Suprapubic skin (tissue), 4 donors: ENCODE results near the gene MEX3B. TPM values are rescaled to one million over a fixed set of nuclear protein-coding genes. Genes with fewer than 3 reads are reported as not detected.
A peak's percentile ranks its signal among the peaks of the same experiment; 100 is the strongest.

Experiments used
- DNase-seq, 2 donors: peaks; one replicate each; pipeline ENCODE4 v3.0.0-alpha.2; 2019; ENCODE audit warnings: low spot score in 2 of 2
- H3K27ac ChIP-seq: fragments of 200-600 bp; sonication (generic); one replicate; pipeline ENCODE4 v1.5.1; 2019
- H3K27me3 ChIP-seq: fragments of 200-600 bp; sonication (generic); one replicate; pipeline ENCODE4 v1.5.1; 2019
- H3K36me3 ChIP-seq: fragments of 200-600 bp; sonication (generic); one replicate; pipeline ENCODE4 v1.5.1; 2019
- H3K4me1 ChIP-seq: fragments of 200-600 bp; sonication (generic); one replicate; pipeline ENCODE4 v1.5.1; 2019
- H3K4me3 ChIP-seq: fragments of 200-600 bp; sonication (generic); one replicate; pipeline ENCODE4 v1.5.1; 2019; ENCODE audit warnings: mild to moderate bottlenecking
- H3K9me3 ChIP-seq: fragments of 200-600 bp; sonication (generic); one replicate; pipeline ENCODE4 v1.5.1; 2019
- EP300 ChIP-seq: sonication (generic); formaldehyde crosslinking; IDR thresholded peaks from one replicate; pipeline ENCODE4 v1.6.1; 2017; ENCODE audit warnings: antibody characterized with exemption
- POLR2A ChIP-seq, 2 donors: fragments of 450-650 bp; IDR thresholded peaks; one replicate each; pipeline ENCODE4 v1.6.1; 2017; ENCODE audit warnings: antibody characterized with exemption in 2 of 2, mild to moderate bottlenecking in 2 of 2, moderate library complexity in 2 of 2
- POLR2AphosphoS5 ChIP-seq, 3 donors: sonication (generic); formaldehyde crosslinking; IDR thresholded peaks; one replicate each; pipeline ENCODE4 v1.6.1; 2017; ENCODE audit warnings: antibody characterized with exemption in 3 of 3
- WGBS: methylation state at CpG from one replicate; pipeline ENCODE4 v1.1.5; 2018; 5-methylcytosine and 5-hydroxymethylcytosine counted together
- total RNA-seq, 4 donors: library from RNA; depleted of rRNA; stranded (reverse); fragments of >200 nt; gene quantifications; one replicate each; pipeline ENCODE4 v1.1.0, GENCODE V29; 2016
- TF ChIP-seq, protein P1 (sequence below), 2 donors: fragments of 200-600 bp in 1 of 2; fragments of 450-650 bp in 1 of 2; sonication (generic) in 1 of 2; IDR thresholded peaks; one replicate each; pipeline ENCODE4 v1.5.1; 2016 to 2019; ENCODE audit warnings: antibody characterized with exemption in 2 of 2, mild to moderate bottlenecking in 1 of 2, moderate library complexity in 1 of 2

Gene MEX3B
- 1 to 10 TPM in 2 of 4 donors, under 1 TPM in 2; 0.49 to 1.6 (median 0.96) TPM for total RNA-seq

DNA sequence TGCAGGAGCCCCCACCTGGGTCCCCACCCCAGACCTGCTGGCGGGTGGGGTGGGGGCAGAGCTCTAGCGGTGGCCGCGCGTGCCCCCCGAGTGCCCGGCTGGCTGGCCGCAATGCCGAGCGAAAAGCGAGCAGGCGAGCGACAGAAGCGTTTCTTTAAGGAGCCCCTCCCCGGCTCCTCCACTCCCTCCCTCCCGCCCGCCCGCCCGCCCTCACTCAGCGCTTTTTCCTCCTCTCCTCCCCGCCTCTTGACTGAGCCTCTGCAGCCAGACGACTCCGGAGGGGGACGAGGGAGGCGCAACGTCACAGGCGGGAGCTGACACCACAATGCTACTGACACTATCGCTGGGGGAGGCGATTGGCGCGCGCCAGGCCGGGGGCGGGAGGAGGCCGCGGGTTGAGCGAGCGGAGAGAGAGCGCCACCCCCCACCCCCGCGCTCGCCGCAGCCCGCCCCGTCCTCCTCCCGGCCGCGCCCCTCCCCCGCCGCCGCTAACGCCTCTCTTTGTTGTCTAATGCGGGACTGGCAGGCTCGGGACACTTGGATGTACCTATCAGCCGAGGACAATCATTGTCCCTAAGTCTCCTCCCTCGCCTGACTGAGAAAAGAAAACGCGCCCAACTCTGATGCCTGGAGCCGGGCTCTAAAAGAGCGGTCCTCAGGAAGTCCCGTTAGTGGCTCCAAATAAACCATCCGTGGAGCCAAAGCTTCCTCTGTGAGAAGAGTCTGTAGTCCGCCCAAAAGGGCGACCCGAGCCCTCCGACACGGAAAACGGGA, at the start of gene MEX3B:
TSS of gene MEX3B (minus strand) at position 127 of the 774 bp plus-strand sequence. CDS start 313 bp downstream, outside the sequence.
- Histone ChIP-seq H3K27me3 (peaks cover 7% of the 10 kb centered on the region), H3K4me1 (peaks cover 37% of the 10 kb centered on the region), H3K9me3 (no peaks in the 10 kb centered on the region), H3K27ac (peak within 1 kb of the TSS; percentile 91), H3K4me3 (peak within 1 kb of the TSS; percentile 83), H3K36me3 (no peaks in the 10 kb centered on the region)
- DNase-seq = peak; percentile 94 to 96
- WGBS = 1% methylated on average over 36 of the region's 68 CpGs
- TF ChIP-seq POLR2A (IDR thresholded peaks at IDR 0.05) = no peak
- TF ChIP-seq POLR2AphosphoS5 (IDR thresholded peaks at IDR 0.05) = no peak
- no peak for TF ChIP-seq EP300
- TF ChIP-seq, protein P1, sequence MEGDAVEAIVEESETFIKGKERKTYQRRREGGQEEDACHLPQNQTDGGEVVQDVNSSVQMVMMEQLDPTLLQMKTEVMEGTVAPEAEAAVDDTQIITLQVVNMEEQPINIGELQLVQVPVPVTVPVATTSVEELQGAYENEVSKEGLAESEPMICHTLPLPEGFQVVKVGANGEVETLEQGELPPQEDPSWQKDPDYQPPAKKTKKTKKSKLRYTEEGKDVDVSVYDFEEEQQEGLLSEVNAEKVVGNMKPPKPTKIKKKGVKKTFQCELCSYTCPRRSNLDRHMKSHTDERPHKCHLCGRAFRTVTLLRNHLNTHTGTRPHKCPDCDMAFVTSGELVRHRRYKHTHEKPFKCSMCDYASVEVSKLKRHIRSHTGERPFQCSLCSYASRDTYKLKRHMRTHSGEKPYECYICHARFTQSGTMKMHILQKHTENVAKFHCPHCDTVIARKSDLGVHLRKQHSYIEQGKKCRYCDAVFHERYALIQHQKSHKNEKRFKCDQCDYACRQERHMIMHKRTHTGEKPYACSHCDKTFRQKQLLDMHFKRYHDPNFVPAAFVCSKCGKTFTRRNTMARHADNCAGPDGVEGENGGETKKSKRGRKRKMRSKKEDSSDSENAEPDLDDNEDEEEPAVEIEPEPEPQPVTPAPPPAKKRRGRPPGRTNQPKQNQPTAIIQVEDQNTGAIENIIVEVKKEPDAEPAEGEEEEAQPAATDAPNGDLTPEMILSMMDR (IDR thresholded peaks at IDR 0.05) = no peak

DNA sequence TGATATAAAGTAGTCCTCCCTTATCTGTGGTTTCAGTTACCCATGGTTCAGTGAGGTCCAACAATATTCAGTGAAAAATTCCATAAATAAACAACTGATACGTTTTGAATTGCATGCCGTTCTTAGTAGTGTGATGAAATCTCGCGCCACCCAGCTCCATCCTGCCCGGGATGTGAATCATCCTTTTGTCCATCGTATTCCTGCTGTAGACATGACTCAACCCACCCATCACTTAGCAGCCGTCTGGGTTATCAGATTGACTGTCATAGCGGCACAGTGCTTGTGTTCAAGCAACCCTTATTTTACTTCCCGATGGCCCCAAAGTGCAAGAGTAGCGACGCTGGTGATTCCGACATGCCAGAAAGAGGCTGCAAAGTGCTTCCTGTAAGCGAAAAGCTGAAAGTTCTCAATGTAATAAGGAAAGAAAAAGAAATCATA, 48.0 kb upstream of the MEX3B start:
- no peaks in the 10 kb centered on the region for H3K27me3 ChIP-seq
- H3K9me3 ChIP-seq = no peaks in the 10 kb centered on the region
- WGBS = 76% methylated on average over 13 of the region's 13 CpGs
- no peak for DNase-seq
- TF ChIP-seq EP300 (no peak), POLR2A (IDR thresholded peaks at IDR 0.05) (no peak)
- H3K4me3 ChIP-seq = no peak overlapping the region
- no peaks in the 10 kb centered on the region for H3K4me1 ChIP-seq
- no peaks in the 10 kb centered on the region for H3K36me3 ChIP-seq
- H3K27ac ChIP-seq = no peak overlapping the region

DNA sequence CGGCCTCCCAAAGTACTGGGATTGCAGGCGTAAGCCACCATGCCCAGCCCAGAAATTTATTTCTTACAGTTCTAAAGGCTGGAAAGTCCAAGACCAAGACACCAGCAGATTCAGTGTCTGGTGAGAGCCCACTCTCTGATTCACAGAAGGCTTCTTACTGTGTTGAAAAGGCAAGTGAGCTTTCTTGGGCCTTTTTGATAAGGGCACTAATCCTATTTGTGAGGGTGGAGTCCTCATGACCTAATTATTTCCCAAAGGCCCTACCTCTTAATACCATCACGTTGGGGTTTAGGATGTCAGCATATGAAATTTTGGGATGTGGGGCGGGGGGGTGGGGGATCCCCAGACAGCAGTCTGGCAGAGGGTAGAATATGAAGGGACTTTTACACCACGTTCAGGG, 47.5 kb upstream of the MEX3B start:
- Histone ChIP-seq H3K36me3 (no peaks in the 10 kb centered on the region), H3K27me3 (no peaks in the 10 kb centered on the region), H3K9me3 (no peaks in the 10 kb centered on the region), H3K4me1 (no peaks in the 10 kb centered on the region), H3K27ac (no peak overlapping the region), H3K4me3 (no peak overlapping the region)
- DNase-seq = no peak
- TF ChIP-seq POLR2A (IDR thresholded peaks at IDR 0.05) (no peak), POLR2AphosphoS5 (IDR thresholded peaks at IDR 0.05) (no peak), EP300 (no peak)
- TF ChIP-seq, protein P1 (IDR thresholded peaks at IDR 0.05) = no peak
- WGBS = 94% methylated on average over 5 of the region's 5 CpGs

DNA sequence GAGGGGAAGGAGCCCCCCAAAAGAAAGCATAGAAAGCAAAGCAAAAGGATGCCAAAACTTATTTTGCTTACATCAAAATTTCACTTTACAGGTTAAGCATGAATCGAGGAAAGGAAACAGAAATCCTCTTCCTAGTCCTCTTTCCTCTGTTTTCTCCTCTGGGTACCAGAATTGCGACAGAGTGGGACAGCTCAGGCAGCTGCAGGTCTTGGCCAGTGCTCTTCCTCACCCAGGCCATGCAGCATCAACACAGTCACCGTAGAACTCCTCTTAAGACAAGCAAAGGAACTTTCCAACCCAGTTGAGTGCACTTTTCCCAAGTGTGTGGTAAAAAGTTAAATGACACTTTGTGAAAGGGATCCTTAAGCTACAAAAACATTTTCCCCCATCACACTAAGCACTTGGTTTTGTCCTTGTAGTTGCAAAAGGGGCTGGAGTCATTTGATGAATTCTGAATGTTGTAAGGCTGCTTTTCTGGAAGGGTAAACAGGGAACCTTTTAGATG, 45.9 kb upstream of the MEX3B start:
- no peak overlapping the region for H3K4me3 ChIP-seq
- no peak for DNase-seq
- no peaks in the 10 kb centered on the region for H3K36me3 ChIP-seq
- TF ChIP-seq, protein P1 (IDR thresholded peaks at IDR 0.05) = no peak
- TF ChIP-seq POLR2A (IDR thresholded peaks at IDR 0.05) (no peak), POLR2AphosphoS5 (IDR thresholded peaks at IDR 0.05) (no peak), EP300 (no peak)
- no peaks in the 10 kb centered on the region for H3K27me3 ChIP-seq
- no peaks in the 10 kb centered on the region for H3K9me3 ChIP-seq
- WGBS = 89% methylated on average over 3 of the region's 3 CpGs
- no peaks in the 10 kb centered on the region for H3K4me1 ChIP-seq
- H3K27ac ChIP-seq = no peak overlapping the region

DNA sequence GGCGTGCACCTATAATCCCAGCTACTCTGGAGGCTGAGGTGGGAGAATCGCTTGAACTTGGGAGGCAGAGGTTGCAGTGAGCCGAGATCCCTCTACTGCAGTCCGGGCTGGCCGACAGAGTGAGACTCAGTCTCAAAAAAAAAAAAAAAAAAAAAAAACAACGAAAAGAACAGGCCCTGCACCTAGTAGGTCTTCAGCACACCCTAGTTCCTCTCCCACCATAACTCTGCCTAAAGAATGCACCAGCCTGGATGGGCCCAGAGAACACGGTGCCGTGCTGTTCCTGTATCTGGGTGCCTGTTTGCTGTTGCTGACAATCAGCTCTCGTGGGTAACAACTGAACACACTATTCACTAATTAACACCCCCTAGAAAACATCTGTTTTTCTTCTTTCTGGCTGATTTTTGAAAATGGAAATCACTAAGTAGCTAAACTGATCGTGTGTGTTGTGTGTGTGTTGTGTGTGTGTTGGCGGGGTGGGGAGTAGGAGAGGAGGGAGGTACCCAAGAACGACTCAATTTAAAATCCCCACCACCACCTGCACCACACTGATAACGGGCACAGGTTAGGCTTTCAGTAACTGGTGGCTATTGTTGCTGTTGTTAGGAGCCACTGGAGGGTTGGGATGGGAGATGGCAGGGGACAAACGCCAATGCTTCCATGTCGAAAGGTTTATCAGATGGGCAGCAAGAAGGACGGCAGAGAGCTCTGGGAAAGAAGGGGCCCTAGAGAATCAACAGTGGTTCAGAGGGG, 40.6 kb upstream of the MEX3B start:
- WGBS = 84% methylated on average over 16 of the region's 16 CpGs
- no peaks in the 10 kb centered on the region for H3K4me1 ChIP-seq
- H3K27me3 ChIP-seq = no peaks in the 10 kb centered on the region
- H3K9me3 ChIP-seq = no peaks in the 10 kb centered on the region
- no peak overlapping the region for H3K27ac ChIP-seq
- no peak for DNase-seq
- no peaks in the 10 kb centered on the region for H3K36me3 ChIP-seq
- H3K4me3 ChIP-seq = no peak overlapping the region
- TF ChIP-seq POLR2A (IDR thresholded peaks at IDR 0.05) = no peak
- no peak for TF ChIP-seq POLR2AphosphoS5 (IDR thresholded peaks at IDR 0.05)
- TF ChIP-seq EP300 = no peak
- TF ChIP-seq, protein P1 (IDR thresholded peaks at IDR 0.05) = no peak
